ENCODE results near the gene NDUFB2.

- TF ChIP-seq REST (IDR thresholded peaks at IDR 0.05; ENCODE audit: insufficient read depth in 1 of 2, low read depth in 2 of 2, low read length in 2 of 2) (no peak), TAF1 (IDR thresholded peaks at IDR 0.05; ENCODE audit: borderline replicate concordance, insufficient read depth, low read length) (no peak), POLR2AphosphoS5 (IDR thresholded peaks at IDR 0.05; ENCODE audit: low read depth, low read length) (no peak)
These were observed 1.9 kb upstream of the NDUFB2 start for GRCh38 chr7:140694592-140694991.

Measured in PFSK-1 (cell line).